ENCODE data around the gene CDKN3. TPM values are rescaled to one million over a fixed set of nuclear protein-coding genes. Genes with fewer than 3 reads are reported as not detected.

Gene CDKN3
- total RNA-seq, 2 donors from 2014 or later = 3.5 to 13.5 TPM

DNA sequence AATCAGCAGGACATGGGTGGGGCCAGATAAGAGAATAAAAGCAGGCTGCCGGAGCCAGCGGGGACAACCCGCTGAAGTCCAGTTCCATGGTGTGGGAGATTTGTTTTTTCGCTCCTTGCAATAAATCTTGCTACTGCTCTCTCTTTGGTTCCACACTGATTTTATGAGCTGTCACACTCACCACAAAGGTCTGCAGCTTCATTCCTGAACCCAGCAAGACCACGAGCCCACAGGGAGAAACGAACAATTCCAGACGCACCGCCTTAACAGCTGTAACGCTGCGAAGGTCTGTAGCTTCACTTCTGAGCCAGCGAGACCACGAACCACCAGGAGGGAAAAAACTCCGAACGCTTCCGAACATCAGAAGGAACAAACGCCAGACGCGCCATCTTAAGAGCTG is 47.2 kb downstream of the CDKN3 start:
- TF ChIP-seq, protein P1, sequence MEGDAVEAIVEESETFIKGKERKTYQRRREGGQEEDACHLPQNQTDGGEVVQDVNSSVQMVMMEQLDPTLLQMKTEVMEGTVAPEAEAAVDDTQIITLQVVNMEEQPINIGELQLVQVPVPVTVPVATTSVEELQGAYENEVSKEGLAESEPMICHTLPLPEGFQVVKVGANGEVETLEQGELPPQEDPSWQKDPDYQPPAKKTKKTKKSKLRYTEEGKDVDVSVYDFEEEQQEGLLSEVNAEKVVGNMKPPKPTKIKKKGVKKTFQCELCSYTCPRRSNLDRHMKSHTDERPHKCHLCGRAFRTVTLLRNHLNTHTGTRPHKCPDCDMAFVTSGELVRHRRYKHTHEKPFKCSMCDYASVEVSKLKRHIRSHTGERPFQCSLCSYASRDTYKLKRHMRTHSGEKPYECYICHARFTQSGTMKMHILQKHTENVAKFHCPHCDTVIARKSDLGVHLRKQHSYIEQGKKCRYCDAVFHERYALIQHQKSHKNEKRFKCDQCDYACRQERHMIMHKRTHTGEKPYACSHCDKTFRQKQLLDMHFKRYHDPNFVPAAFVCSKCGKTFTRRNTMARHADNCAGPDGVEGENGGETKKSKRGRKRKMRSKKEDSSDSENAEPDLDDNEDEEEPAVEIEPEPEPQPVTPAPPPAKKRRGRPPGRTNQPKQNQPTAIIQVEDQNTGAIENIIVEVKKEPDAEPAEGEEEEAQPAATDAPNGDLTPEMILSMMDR (IDR thresholded peaks at IDR 0.05) = no peak
- no peak for DNase-seq (ENCODE audit: low spot score)
- no peak for ATAC-seq (ENCODE audit: insufficient number of reproducible peaks, low FRiP score, low read depth)
- Histone ChIP-seq H3K36me3 (no peaks in the 10 kb centered on the region), H3K4me1 (ENCODE audit: control insufficient read depth in 1 of 2, low read depth in 2 of 2) (peaks cover 0 to 16% of the 10 kb centered on the region in 2 donors), H3K27me3 (replicated peaks; ENCODE audit: insufficient read depth) (no peaks in the 10 kb centered on the region), H3K9me3 (no peaks in the 10 kb centered on the region), H3K27ac (no peak overlapping the region), H3K4me3 (no peak overlapping the region)

DNA sequence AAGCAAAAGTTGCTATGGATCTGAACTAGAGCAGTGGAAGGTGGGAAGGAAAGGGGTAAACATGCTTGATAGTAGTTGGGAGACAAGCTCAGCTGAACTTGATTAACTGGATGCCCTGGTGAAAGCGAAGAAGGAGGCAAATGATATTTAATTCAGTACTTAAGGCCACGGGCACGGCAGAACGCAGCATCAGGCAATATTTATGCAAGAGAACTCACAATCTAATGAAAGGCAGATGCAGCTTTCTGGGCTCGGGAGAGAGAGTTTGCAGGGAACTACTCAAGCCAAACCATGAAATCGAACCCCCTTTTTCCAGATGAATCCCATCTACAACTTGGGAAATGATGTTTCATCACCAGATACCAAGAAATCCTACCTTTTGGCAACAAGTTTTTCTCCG is 47.9 kb downstream of the CDKN3 start:
- no peak overlapping the region for H3K27ac ChIP-seq
- no peak for DNase-seq (ENCODE audit: low spot score)

DNA sequence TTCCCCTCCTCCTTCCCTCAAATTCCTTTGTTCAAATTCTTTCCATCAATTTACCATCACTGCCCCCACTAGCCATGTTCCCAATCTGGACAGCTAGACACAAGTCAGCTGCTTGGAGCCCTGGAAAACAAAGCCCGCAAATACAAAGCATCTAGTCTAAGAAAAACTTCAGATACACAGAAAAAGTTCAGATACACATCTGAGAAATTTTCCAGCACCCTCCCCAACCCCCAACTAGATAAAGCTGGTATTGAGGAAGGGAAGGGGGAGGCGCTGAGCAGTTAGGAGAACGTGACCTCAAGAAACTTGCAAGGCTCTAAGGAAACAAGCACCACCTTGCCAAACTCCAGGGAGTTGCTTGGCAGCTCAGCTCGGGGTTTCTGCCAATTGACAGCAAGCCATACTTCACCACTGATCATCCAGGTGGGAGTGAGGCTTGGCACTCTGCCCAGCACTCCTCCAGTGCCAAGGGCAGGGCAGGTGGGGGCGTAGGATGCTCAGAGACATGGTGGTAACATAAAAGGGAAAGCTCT is 49.4 kb downstream of the CDKN3 start:
- Histone ChIP-seq H3K4me3 (no peak overlapping the region), H3K4me1 (ENCODE audit: control insufficient read depth in 1 of 2, low read depth in 2 of 2) (peaks cover 0 to 5% of the 10 kb centered on the region in 2 donors), H3K36me3 (no peaks in the 10 kb centered on the region), H3K9me3 (no peaks in the 10 kb centered on the region), H3K27me3 (replicated peaks; ENCODE audit: insufficient read depth) (no peaks in the 10 kb centered on the region), H3K27ac (no peak overlapping the region)
- ATAC-seq (ENCODE audit: insufficient number of reproducible peaks, low FRiP score, low read depth) (no peak), DNase-seq (ENCODE audit: low spot score) (no peak)
- TF ChIP-seq, protein P1 (IDR thresholded peaks at IDR 0.05) = no peak

More for the DNA sequence above, 47.9 kb downstream of the CDKN3 start:
- Histone ChIP-seq H3K4me3 (no peak overlapping the region), H3K36me3 (no peaks in the 10 kb centered on the region), H3K27me3 (replicated peaks; ENCODE audit: insufficient read depth) (no peaks in the 10 kb centered on the region), H3K4me1 (ENCODE audit: control insufficient read depth in 1 of 2, low read depth in 2 of 2) (peaks cover 0 to 14% of the 10 kb centered on the region in 2 donors), H3K9me3 (no peaks in the 10 kb centered on the region)
- TF ChIP-seq, protein P1 (IDR thresholded peaks at IDR 0.05) = no peak
- no peak for ATAC-seq (ENCODE audit: insufficient number of reproducible peaks, low FRiP score, low read depth)

DNA sequence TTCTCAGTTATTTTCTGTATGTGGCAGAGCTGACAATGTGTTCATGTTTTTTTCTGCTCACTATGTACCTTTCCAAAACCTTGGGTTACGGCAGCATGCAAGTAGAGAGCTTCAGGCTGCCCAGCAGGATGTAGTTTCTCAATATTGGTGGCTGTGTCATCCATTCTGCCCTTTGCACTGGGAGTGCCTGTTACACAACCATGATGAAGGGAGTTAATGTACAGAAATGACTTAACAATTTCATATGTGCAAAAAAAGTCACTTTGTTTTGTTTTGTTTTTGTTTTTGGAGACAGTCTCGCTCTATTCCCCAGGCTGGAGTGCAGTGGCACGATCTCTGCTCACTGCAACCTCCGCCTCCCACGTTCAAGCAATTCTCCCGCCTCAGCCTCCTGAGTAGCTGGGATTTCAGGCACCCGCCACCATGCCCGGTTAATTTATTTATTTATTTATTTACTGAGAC is 50.5 kb downstream of the CDKN3 start:
- no peaks in the 10 kb centered on the region for H3K9me3 ChIP-seq
- no peaks in the 10 kb centered on the region for H3K27me3 ChIP-seq (replicated peaks; ENCODE audit: insufficient read depth)
- H3K4me1 ChIP-seq (ENCODE audit: control insufficient read depth in 1 of 2, low read depth in 2 of 2) = peaks cover 0 to 5% of the 10 kb centered on the region in 2 donors
- ATAC-seq (ENCODE audit: insufficient number of reproducible peaks, low FRiP score, low read depth) = no peak
- DNase-seq (ENCODE audit: low spot score) = no peak
- no peaks in the 10 kb centered on the region for H3K36me3 ChIP-seq
- TF ChIP-seq, protein P1 (IDR thresholded peaks at IDR 0.05) = no peak
- H3K4me3 ChIP-seq = no peak overlapping the region
- H3K27ac ChIP-seq = no peak overlapping the region

DNA sequence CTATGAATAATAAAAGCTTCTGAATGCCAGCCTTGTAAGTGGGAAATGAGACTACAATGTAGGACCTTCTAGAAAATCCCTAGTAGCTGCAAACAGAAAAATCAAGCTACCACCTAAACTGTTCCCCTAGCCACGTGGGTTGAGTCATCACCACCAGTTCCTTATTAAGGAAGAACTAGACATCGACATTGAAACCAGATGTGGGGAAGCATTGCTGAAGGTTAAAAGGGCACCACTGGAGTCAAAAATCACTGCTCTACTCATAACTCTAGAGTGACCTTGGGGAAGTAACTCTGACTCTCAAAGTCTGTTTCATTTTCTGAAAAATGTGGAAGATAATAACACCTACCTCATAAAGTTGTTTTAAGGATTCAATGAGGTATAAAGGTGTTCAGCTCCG is 53.7 kb downstream of the CDKN3 start:
- Histone ChIP-seq H3K4me1 (ENCODE audit: control insufficient read depth in 1 of 2, low read depth in 2 of 2) (peaks cover 0 to 5% of the 10 kb centered on the region in 2 donors), H3K9me3 (no peaks in the 10 kb centered on the region), H3K27me3 (replicated peaks; ENCODE audit: insufficient read depth) (no peaks in the 10 kb centered on the region), H3K4me3 (no peak overlapping the region), H3K27ac (no peak overlapping the region), H3K36me3 (no peaks in the 10 kb centered on the region)
- TF ChIP-seq, protein P1 (IDR thresholded peaks at IDR 0.05) = no peak
- ATAC-seq (ENCODE audit: insufficient number of reproducible peaks, low FRiP score, low read depth) = no peak
- no peak for DNase-seq (ENCODE audit: low spot score)
